Heart left ventricle (tissue), 16 donors: ENCODE data around the gene SLC25A10. TPM values are rescaled to one million over a fixed set of nuclear protein-coding genes. Genes with fewer than 3 reads are reported as not detected.

Experiments used
- ATAC-seq, 4 donors: fragments of 200-7000 bp; cut with Tn5 transposase; one replicate each; pipeline ENCODE4 v1.9.1; 2020 to 2022; ENCODE audit warnings: moderate library complexity in 4 of 4, mild to moderate bottlenecking in 3 of 4, moderate number of reproducible peaks in 1 of 4
- DNase-seq, 5 donors: peaks; one replicate each; pipeline ENCODE4 v3.0.0-alpha.2; 2020
- H3K27ac ChIP-seq, 12 donors: fragments of 200-600 bp; sonication (generic) in 4 of 12; one replicate each; pipeline versions ENCODE4 v1.5.0 to v1.8.0; 2016 to 2022; ENCODE audit warnings: mild to moderate bottlenecking in 2 of 12
- H3K27me3 ChIP-seq, 9 donors: fragments of 200-600 bp; sonication (generic) in 2 of 9; one replicate each; pipeline versions ENCODE4 v1.5.1 to v1.8.0; 2016 to 2022; ENCODE audit warnings: mild to moderate bottlenecking in 3 of 9
- H3K36me3 ChIP-seq, 9 donors: fragments of 200-600 bp; sonication (generic) in 2 of 9; one replicate each; pipeline versions ENCODE4 v1.5.0 to v1.8.0; 2018 to 2022; ENCODE audit warnings: mild to moderate bottlenecking in 2 of 9
- H3K4me1 ChIP-seq, 12 donors: fragments of 200-600 bp; sonication (generic) in 4 of 12; one replicate each; pipeline versions ENCODE4 v1.5.0 to v1.8.0; 2016 to 2022; ENCODE audit warnings: mild to moderate bottlenecking in 3 of 12
- H3K4me3 ChIP-seq, 12 donors: fragments of 200-600 bp; sonication (generic) in 4 of 12; one replicate each; pipeline versions ENCODE4 v1.5.0 to v1.8.0; 2017 to 2022; ENCODE audit warnings: mild to moderate bottlenecking in 9 of 12, moderate library complexity in 4 of 12
- H3K9me3 ChIP-seq, 12 donors: fragments of 200-600 bp; sonication (generic) in 4 of 12; one replicate each; pipeline versions ENCODE4 v1.5.0 to v1.8.0; 2016 to 2022; ENCODE audit warnings: mild to moderate bottlenecking in 1 of 12
- POLR2A ChIP-seq, 2 donors: fragments of 450-650 bp; IDR thresholded peaks; one replicate each; pipeline ENCODE4 v1.6.1; 2017; ENCODE audit warnings: antibody characterized with exemption in 2 of 2, mild to moderate bottlenecking in 2 of 2, moderate library complexity in 2 of 2
- WGBS, 4 donors: extraction: QIAGEN DNeasy Blood & Tissue Kit in 2 of 4; methylation state at CpG; one replicate each; pipeline versions ENCODE4 v1.1.5 to v1.1.7; 2013 to 2018; 5-methylcytosine and 5-hydroxymethylcytosine counted together
- intact Hi-C, 10 donors: fragments of 100-400 bp; cut with DNase I; formaldehyde crosslinking; loops; one replicate each; pipeline versions ENCODE4 v1.11.1 to v1.14.2; 2022
- polyA plus RNA-seq, 2 donors: library from polyadenylated mRNA; stranded (reverse); fragments of 200-250 nt; gene quantifications; one replicate each; pipeline ENCODE4 v1.2.3, GENCODE V29; 2013
- total RNA-seq, 9 donors: library from RNA; depleted of rRNA in 2 of 9; stranded (reverse); fragments of >200 nt in 2 of 9; fragmentation: NEBNext Ultra II Directional in 3 of 9; extraction: Animal tissue kit (Norgen Biotek cat#: 25700) in 3 of 9; gene quantifications; one replicate each; pipeline versions ENCODE4 v1.1.0 to v1.2.4, GENCODE V29; 2016 to 2023
- TF ChIP-seq, protein P1 (sequence below), 12 donors: fragments of 200-600 bp; sonication (generic) in 4 of 12; IDR thresholded peaks; one replicate each; pipeline versions ENCODE4 v1.5.0 to v1.8.0; 2018 to 2022; ENCODE audit warnings: antibody characterized with exemption in 12 of 12, mild to moderate bottlenecking in 5 of 12
- donor health status: ischemic (EF 13 %, LVEDD 7.1; RV severe dilation, severe dysfunction).
- donor health status: healthy with polysubstance abuse.
- donor health status: DM: no; HTN: yes; CAD: no.
- donor health status: DM: no; HTN: no; CAD: no.
- donor health status: ischemic (EF 25% LVEDD 6.9; RV normal size, moderate dysfunction).
- donor health status: ischemic (EF 25% LVEDD 5.7; RV mildly dilated, moderate dysfunction).
- donor health status: healthy.
- donor health status: DM: yes; HTN: yes; CAD: no.
- donor health status: ischemic (EF 35%, LVEDD 5.7; RV mildly dilated, moderate dysfunction).
- donor health status: nonischemic (EF 11% LVEDD 7.7; RV severe dilation, severe dysfunction).
- donor health status: DM: yes; HTN: yes; CAD: no.
- donor health status: PGD.
- donor health status: ischemic (EF 29% LVEDD 5.4; RV normal size, mild dysfunction).
- donor health status: nonischemic (EF 23%, LVEDD 6.1; RV moderate dilation, normal function).

The SLC25A10 gene
- total and polyA plus RNA-seq, 11 donors: 7.0 to 17.9 (median 9.4) TPM

DNA sequence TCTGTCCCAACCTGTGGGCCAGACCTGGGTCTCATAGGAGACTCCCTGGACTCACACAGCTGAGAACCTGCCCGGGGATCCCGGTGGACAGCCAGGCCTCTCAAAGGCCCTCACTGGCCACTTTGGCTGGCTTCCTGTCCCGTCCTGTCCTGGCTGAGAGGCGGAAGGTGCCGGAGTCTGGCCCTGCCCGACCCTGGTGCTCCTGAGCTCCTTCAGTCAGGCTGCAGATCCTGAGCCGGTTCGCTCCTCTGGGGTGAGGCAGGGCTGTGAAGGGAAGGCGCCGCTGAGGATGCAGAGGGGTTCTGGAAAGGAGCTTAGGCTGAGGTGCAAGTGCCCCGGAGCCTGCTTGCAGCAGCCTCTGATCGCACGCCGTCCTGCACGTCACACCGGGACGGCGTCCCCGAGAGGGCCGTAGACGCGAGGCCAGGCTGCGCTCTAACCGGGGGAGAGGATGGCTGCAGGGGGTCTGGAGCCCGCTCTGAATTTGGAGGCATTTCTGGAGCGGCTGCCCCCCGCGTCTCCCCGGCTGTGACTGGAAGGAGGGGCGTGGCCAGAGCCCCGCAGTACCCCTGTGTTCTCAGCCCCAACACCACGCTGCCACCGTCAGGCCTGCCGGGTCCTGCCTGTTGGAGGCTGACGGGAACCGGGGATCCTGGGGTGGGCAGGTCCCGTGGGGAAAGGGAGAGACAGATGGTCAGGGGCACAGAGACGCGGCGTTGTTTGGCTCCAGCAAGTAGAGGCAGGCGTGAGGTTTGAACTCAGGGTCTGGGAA lies 24.1 kb upstream of the SLC25A10 start:
- no peak for ATAC-seq
- intact Hi-C loops: no loop called here
- Histone ChIP-seq H3K4me3 (no peak overlapping the region), H3K36me3 (peaks cover 0 to 80% (median 69%) of the 10 kb centered on the region in 9 donors), H3K27ac (no peak overlapping the region), H3K9me3 (no peaks in the 10 kb centered on the region), H3K27me3 (no peaks in the 10 kb centered on the region), H3K4me1 (peaks cover 5 to 20% (median 15%) of the 10 kb centered on the region in 12 donors)
- 90 to 94% (median 93%) methylated on average over 31 to 41 of the region's 41 CpGs for WGBS, 4 donors
- peak in 1 of 5 donors; percentile 61 for DNase-seq
- TF ChIP-seq, protein P1, sequence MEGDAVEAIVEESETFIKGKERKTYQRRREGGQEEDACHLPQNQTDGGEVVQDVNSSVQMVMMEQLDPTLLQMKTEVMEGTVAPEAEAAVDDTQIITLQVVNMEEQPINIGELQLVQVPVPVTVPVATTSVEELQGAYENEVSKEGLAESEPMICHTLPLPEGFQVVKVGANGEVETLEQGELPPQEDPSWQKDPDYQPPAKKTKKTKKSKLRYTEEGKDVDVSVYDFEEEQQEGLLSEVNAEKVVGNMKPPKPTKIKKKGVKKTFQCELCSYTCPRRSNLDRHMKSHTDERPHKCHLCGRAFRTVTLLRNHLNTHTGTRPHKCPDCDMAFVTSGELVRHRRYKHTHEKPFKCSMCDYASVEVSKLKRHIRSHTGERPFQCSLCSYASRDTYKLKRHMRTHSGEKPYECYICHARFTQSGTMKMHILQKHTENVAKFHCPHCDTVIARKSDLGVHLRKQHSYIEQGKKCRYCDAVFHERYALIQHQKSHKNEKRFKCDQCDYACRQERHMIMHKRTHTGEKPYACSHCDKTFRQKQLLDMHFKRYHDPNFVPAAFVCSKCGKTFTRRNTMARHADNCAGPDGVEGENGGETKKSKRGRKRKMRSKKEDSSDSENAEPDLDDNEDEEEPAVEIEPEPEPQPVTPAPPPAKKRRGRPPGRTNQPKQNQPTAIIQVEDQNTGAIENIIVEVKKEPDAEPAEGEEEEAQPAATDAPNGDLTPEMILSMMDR (IDR thresholded peaks at IDR 0.05): no peak
- TF ChIP-seq POLR2A (IDR thresholded peaks at IDR 0.05): no peak

DNA sequence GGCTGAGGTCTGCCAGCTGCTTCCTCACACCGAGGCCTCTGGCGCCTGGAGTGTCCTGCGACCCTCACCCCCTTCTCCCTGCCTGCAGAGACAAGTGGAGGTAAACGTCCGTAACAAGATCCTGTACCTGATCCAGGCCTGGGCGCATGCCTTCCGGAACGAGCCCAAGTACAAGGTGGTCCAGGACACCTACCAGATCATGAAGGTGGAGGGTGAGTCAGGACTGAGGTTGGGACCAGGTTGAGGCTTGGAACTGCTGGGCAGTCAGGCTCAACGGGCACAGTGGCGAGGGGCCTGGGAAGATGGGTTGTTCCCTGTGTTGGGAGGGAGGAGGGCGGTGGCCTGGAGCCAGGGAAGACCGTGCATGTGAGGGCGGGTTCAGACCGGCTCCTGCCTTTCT lies 23.5 kb upstream of the SLC25A10 start:
- Histone ChIP-seq H3K36me3 (peaks cover 0 to 87% (median 75%) of the 10 kb centered on the region in 9 donors), H3K27me3 (no peaks in the 10 kb centered on the region), H3K4me3 (no peak overlapping the region), H3K4me1 (peaks cover 5 to 18% (median 14%) of the 10 kb centered on the region in 12 donors), H3K27ac (no peak overlapping the region), H3K9me3 (no peaks in the 10 kb centered on the region)
- intact Hi-C loops: no loop called here
- TF ChIP-seq, protein P1 (IDR thresholded peaks at IDR 0.05): no peak
- TF ChIP-seq POLR2A (IDR thresholded peaks at IDR 0.05): no peak
- ATAC-seq: no peak
- DNase-seq: no peak
- WGBS, 4 donors: 88 to 96% (median 91%) methylated on average over 9 to 14 of the region's 14 CpGs

DNA sequence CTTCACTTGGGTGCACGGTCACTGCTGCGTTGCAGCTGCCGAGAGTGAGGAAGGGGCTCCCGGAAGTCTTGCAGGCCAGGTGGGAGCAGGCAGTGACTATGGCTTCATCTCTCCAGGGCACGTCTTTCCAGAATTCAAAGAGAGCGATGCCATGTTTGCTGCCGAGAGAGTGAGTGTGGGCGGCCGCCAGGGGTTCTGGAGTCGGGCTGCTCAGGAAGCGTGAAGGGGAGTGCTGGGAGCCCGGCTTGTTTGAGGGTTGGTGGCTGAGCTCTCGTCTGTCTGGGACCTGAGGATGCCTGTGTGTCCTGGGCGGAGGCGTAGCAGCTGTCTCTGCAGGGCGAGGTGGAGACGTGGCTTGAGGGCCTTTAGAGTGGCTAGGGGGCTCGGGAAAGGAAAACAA lies 22.0 kb upstream of the SLC25A10 start:
- Histone ChIP-seq H3K9me3 (no peaks in the 10 kb centered on the region), H3K4me1 (peaks cover 0 to 9% (median 6%) of the 10 kb centered on the region in 12 donors), H3K27me3 (no peaks in the 10 kb centered on the region), H3K36me3 (peaks cover 0 to 100% (median 87%) of the 10 kb centered on the region in 9 donors), H3K27ac (no peak overlapping the region), H3K4me3 (no peak overlapping the region)
- ATAC-seq (no peak), DNase-seq (no peak)
- TF ChIP-seq, protein P1 (IDR thresholded peaks at IDR 0.05): no peak
- no peak for TF ChIP-seq POLR2A (IDR thresholded peaks at IDR 0.05)
- intact Hi-C loops: no loop called here
- WGBS, 4 donors: 85 to 94% (median 89%) methylated on average over 18 of the region's 18 CpGs

DNA sequence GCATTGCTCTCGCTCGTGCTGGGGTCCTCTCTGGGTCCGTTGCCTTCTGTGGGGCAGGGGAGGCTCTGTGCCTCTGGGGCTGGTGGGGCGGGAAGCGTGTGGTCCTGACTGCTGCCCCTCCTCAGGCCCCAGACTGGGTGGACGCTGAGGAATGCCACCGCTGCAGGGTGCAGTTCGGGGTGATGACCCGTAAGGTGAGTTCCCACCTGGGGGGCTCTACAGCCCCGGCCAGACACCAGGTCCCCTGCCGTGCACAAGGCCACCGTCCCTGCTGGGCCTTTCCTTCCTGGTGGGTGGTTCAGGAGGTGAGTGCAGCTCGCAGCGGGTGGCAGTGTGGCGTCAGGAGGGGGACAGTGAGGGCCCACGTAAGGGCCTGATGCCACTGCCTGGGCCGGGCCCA lies 21.5 kb upstream of the SLC25A10 start:
- H3K4me1 ChIP-seq: peaks cover 0 to 4% (median 1%) of the 10 kb centered on the region in 12 donors
- H3K9me3 ChIP-seq: no peaks in the 10 kb centered on the region
- TF ChIP-seq, protein P1 (IDR thresholded peaks at IDR 0.05): no peak
- no peak for TF ChIP-seq POLR2A (IDR thresholded peaks at IDR 0.05)
- ATAC-seq: no peak
- no peaks in the 10 kb centered on the region for H3K27me3 ChIP-seq
- WGBS, 4 donors: 82 to 92% (median 86%) methylated on average over 10 to 17 of the region's 17 CpGs
- H3K4me3 ChIP-seq: no peak overlapping the region
- peak in 1 of 5 donors; percentile 59 for DNase-seq
- intact Hi-C loops: no loop called here
- H3K36me3 ChIP-seq: peaks cover 0 to 100% (median 92%) of the 10 kb centered on the region in 9 donors
- H3K27ac ChIP-seq: no peak overlapping the region
